Spinal cord (tissue), 10 donors: Measurements from ENCODE around the gene SRXN1. TPM values are rescaled to one million over a fixed set of nuclear protein-coding genes. Genes with fewer than 3 reads are reported as not detected.

ENCODE experiments used
- DNase-seq, 6 donors: peaks; one replicate each; pipeline versions ENCODE4 v3.0.0 to v3.0.0-alpha.2; 2013 to 2015; ENCODE audit warnings: low spot score in 6 of 6, low read depth in 4 of 6
- H3K27ac ChIP-seq: one replicate; pipeline ENCODE4 v1.5.1; 2013; ENCODE audit warnings: low read depth, low read length, control low read depth
- H3K27me3 ChIP-seq: one replicate; pipeline ENCODE4 v1.6.1; 2013; ENCODE audit warnings: low read length; ENCODE audit not compliant: control insufficient read depth, insufficient read depth
- H3K36me3 ChIP-seq: one replicate; pipeline ENCODE4 v1.6.1; 2013; ENCODE audit warnings: low read length; ENCODE audit not compliant: control insufficient read depth, insufficient read depth
- H3K4me1 ChIP-seq: one replicate; pipeline ENCODE4 v1.6.1; 2013; ENCODE audit warnings: low read length; ENCODE audit not compliant: control insufficient read depth, insufficient read depth
- H3K4me3 ChIP-seq: one replicate; pipeline ENCODE4 v1.5.1; 2013; ENCODE audit warnings: low read depth, low read length, control low read depth
- H3K9me3 ChIP-seq: one replicate; pipeline ENCODE4 v1.6.1; 2013; ENCODE audit warnings: low read length; ENCODE audit not compliant: control insufficient read depth, insufficient read depth
- WGBS: methylation state at CpG from one replicate; pipeline ENCODE4 v1.1.5; 2013; ENCODE audit warnings: missing lambda C conversion rate; ENCODE audit not compliant: insufficient coverage; 5-methylcytosine and 5-hydroxymethylcytosine counted together
- polyA plus RNA-seq, 2 donors: library from polyadenylated mRNA; unstranded; fragments of 120-200 nt; gene quantifications; one replicate each; pipeline ENCODE4 v1.2.1, GENCODE V29; 2013; ENCODE audit not compliant: insufficient read length in 2 of 2
- total RNA-seq, 2 donors: library from RNA; depleted of rRNA in 1 of 2; stranded (reverse); fragments of 120-200 nt in 1 of 2; fragments of >200 nt in 1 of 2; gene quantifications; one replicate each; pipeline versions ENCODE4 v1.2.3 to v1.2.4, GENCODE V29; 2013 to 2014
- donor health status: healthy.

Gene SRXN1
- total and polyA plus RNA-seq, 4 donors: 20.3 to 23.8 (median 21.5) TPM

DNA sequence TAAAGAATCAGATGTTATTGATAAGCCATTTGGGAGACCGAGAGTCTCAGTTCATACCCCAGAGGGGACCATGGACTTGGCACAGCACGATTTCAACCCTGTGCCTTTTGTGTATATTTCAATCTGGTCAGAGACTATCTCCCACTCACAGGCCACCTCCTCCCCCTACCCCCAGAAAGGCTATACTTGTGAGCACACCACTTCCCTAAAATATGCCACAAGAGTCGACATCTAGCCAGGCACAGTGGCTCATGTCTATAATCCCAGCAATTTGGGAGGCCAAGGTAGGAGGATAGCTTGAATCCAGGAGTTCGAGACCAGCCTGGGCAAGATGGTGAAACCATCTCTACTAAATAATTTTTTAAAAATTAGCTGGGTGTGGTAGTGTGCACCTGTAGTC is 29.3 kb downstream of the SRXN1 start:
- Histone ChIP-seq H3K27me3 (no peaks in the 10 kb centered on the region), H3K9me3 (no peaks in the 10 kb centered on the region), H3K4me1 (no peaks in the 10 kb centered on the region), H3K27ac (no peak overlapping the region), H3K4me3 (no peak overlapping the region), H3K36me3 (no peaks in the 10 kb centered on the region)
- no CpG with 5 or more reads among the region's 4 CpGs for WGBS
- no peak for DNase-seq

DNA sequence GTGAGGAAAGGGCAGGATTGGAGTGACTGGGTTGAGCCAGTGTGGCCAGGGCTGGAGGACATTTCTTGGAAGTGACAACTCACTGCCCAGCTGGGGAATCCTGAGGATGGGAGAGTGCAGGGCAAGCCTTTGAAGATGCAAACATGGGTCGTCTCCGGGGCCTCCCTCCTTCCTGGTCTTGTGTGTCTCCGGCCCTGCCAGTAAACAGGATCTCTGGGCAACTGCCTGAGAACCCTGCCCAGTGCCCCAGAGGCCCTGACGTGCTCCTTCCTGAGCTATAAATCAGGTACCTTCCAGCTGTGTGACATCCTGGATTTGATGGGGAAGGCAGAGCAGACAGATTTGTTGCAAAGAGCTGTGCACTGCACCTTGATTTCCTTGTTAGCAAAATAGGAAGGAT is 30.0 kb downstream of the SRXN1 start:
- Histone ChIP-seq H3K36me3 (no peaks in the 10 kb centered on the region), H3K9me3 (no peaks in the 10 kb centered on the region), H3K27ac (no peak overlapping the region), H3K4me3 (no peak overlapping the region), H3K27me3 (no peaks in the 10 kb centered on the region), H3K4me1 (no peaks in the 10 kb centered on the region)
- DNase-seq: no peak
- WGBS: 24% methylated on average over 4 of the region's 4 CpGs

DNA sequence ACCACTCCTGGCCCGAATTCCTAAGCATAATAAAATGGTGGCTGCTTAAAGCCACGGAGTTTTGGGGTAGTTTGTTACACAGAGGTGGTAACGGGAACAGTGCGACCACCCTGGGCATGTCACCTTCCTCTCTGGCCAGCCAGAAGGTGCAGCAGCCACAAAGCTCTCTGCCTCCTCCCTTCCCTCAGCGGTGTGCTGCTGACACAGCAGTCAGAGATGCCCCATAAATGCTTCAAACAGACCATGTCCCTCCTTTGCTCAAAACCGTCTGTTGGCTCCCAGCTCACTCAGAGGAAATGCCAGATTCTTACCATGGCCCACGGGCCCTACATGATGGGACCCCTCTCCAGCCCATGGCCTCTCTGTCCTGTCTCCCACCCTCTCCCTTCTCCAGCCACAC is 30.8 kb downstream of the SRXN1 start:
- no peaks in the 10 kb centered on the region for H3K36me3 ChIP-seq
- no peak for DNase-seq
- WGBS: 77% methylated on average over 5 of the region's 7 CpGs
- no peak overlapping the region for H3K27ac ChIP-seq
- H3K9me3 ChIP-seq: no peaks in the 10 kb centered on the region
- H3K4me1 ChIP-seq: no peaks in the 10 kb centered on the region
- no peaks in the 10 kb centered on the region for H3K27me3 ChIP-seq
- no peak overlapping the region for H3K4me3 ChIP-seq

DNA sequence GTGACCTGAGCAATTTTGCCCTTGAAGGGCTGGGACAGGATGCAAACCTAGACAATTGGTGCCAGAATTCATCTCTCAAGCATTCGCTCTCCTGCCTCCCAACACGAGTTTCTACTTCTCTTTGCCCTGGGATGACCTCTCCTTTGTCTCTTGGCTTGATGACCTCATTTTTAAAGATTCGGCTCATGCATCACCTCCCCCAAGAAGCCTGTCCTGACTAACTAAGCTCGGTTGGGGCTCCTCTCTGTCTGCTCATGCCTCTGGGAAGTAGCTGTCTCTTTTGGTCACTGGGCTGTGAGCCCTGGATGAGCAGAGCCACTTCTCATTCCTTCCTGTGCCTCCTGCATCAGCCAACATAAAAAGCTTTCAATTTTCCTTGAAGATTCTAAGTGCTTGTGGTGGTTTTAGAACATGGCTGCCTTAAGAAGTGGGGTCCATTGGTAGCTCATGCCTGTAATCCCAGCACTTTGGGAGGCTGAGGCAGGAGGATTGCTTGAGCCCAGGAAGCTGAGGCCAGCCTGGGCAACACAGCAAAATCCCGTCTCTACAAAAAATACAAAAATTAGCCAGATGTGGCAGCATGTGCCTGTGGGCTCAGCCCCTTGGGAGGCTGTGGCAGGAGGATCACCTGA is 31.8 kb downstream of the SRXN1 start:
- H3K4me1 ChIP-seq: no peaks in the 10 kb centered on the region
- no peaks in the 10 kb centered on the region for H3K36me3 ChIP-seq
- DNase-seq: no peak
- no peaks in the 10 kb centered on the region for H3K27me3 ChIP-seq
- no peak overlapping the region for H3K27ac ChIP-seq
- no peaks in the 10 kb centered on the region for H3K9me3 ChIP-seq
- 43% methylated on average over 5 of the region's 5 CpGs for WGBS
- no peak overlapping the region for H3K4me3 ChIP-seq

DNA sequence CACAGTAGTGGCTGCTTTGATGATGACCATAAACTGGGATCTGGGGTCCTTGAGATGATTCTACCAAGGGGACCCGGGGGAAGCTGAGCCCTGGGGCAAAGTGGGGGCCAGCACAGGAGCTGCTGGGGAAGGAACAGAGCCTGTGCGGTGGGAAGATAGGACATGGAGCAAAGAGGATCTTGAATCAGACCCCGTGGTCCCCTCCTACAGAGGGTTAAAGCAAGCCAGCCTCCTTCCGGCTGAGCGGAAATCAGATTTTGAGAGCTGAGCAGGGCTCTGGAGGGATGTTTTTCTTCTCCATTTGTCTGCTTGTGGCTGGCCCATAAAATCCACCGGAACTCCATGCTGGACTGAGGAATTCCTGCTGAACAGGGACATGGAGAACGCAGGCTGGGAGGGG is 32.8 kb downstream of the SRXN1 start:
- Histone ChIP-seq H3K4me1 (no peaks in the 10 kb centered on the region), H3K27me3 (no peaks in the 10 kb centered on the region), H3K36me3 (no peaks in the 10 kb centered on the region), H3K9me3 (no peaks in the 10 kb centered on the region), H3K27ac (no peak overlapping the region), H3K4me3 (no peak overlapping the region)
- no peak for DNase-seq
- WGBS: 44% methylated on average over 3 of the region's 7 CpGs

DNA sequence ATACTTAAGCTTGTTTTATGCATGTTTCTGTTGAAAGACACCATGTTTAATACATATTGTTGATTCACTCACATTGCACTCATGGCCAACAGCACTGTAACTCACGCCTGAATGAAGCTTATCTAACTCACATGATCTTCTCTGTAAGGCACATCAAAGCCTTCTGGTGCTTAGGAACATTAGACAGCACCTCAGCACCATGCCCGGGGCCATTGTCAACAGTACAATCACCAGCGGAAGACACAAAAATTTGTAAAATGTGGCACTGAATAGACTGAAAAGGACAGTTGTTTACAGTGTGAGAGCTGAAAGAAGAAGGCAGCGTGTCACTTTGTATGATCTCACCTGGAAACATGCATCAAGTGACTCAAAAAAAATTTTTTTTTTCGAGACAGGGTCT is 34.0 kb downstream of the SRXN1 start:
- 79% methylated on average over 5 of the region's 5 CpGs for WGBS
- Histone ChIP-seq H3K4me3 (no peak overlapping the region), H3K4me1 (no peaks in the 10 kb centered on the region), H3K9me3 (no peaks in the 10 kb centered on the region), H3K27me3 (no peaks in the 10 kb centered on the region), H3K36me3 (no peaks in the 10 kb centered on the region), H3K27ac (no peak overlapping the region)
- no peak for DNase-seq

DNA sequence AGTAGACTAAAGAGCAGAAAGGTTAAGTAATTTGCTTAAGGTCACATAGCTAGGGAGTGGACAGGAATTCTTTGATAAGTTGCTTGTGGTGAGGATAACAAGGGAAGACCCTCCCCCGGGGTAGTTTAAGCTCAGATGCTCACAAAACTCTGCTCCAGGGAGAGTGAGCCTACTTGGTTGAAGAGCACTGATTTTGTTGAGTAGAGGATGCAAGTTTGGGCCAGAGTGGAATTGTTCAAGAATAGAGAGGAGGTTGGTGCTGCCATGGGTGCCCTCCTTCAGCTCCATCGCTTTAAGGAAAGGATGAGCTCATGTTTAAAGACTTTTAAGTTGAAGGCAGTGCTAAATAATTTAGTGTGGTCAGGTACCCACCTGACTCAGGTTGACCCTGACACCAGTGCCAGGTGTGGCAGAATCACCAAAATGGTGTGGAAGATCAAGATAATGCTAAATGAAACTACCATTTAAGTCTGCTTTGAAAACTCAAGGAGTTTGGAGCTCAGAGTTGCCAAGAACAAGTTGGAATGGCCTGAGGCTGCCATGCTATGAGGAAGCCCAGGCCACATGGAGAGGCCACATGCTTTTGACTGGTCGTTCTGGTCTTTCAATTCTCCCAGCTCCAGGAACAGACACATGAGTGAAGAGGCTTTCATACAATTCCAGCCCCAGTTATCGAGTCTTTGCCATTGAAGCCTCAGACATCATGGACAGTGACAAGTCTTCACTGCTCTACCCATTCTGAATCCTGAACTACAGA is 34.9 kb downstream of the SRXN1 start:
- H3K36me3 ChIP-seq: no peaks in the 10 kb centered on the region
- H3K27ac ChIP-seq: no peak overlapping the region
- no peaks in the 10 kb centered on the region for H3K9me3 ChIP-seq
- no peak overlapping the region for H3K4me3 ChIP-seq
- no peak for DNase-seq
- H3K27me3 ChIP-seq: peaks cover under 1% of the 10 kb centered on the region
- WGBS: 84% methylated on average over 4 of the region's 4 CpGs
- no peaks in the 10 kb centered on the region for H3K4me1 ChIP-seq

DNA sequence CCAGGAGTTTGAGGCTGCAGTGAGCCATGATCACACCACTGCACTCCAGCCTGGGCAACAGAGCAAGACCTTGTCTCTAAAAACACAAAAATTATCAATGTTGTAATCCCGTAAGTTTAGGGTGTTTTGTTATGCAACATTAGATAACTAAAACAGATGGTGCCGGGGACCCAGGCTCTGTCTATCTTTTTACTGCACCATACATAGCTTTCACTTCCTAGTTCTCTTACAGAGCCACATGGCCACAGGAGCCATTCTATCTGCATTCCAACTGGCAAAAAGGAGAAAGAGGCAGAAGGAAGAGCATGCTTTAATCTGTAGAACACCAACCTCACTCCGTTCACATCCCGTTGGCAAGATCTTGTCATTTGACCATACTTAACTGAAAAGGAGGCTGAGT is 37.5 kb downstream of the SRXN1 start:
- Histone ChIP-seq H3K9me3 (no peaks in the 10 kb centered on the region), H3K4me1 (peaks cover 9% of the 10 kb centered on the region), H3K4me3 (no peak overlapping the region), H3K27ac (no peak overlapping the region), H3K27me3 (peaks cover 17% of the 10 kb centered on the region), H3K36me3 (no peaks in the 10 kb centered on the region)
- no peak for DNase-seq
- no CpG with 5 or more reads among the region's 4 CpGs for WGBS

DNA sequence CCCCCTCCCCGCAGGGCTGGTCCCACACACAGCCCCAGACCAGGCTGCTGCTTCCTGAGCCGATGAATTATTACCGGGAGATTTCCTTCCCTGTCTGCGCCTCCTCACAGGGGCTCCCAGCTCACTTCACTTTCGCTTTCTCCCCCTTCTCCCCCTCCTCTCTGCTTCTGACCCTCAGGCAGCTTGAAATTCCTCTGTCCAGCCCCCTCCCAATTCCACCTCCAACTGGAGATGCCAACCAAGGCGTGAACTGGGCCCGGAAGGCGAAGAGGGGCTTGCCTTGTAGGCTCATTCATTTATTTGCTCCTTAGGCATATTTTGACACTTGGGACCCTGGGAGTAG is 41.2 kb downstream of the SRXN1 start:
- Histone ChIP-seq H3K27me3 (peaks cover 31% of the 10 kb centered on the region), H3K9me3 (no peaks in the 10 kb centered on the region), H3K27ac (no peak overlapping the region), H3K4me1 (peaks cover 32% of the 10 kb centered on the region), H3K36me3 (no peaks in the 10 kb centered on the region), H3K4me3 (no peak overlapping the region)
- 21% methylated on average over 6 of the region's 8 CpGs for WGBS
- no peak for DNase-seq
